HL-60 (cell line): Measurements from ENCODE around the gene CLINT1.

ENCODE experiments used
- GABPA ChIP-seq: IDR thresholded peaks from 2 replicates; pipeline ENCODE4 v1.6.1; 2012; ENCODE audit warnings: low read depth
- POLR2AphosphoS5 ChIP-seq: IDR thresholded peaks from 2 replicates; pipeline ENCODE4 v1.6.1; 2012; ENCODE audit warnings: low read depth
- SPI1 ChIP-seq: IDR thresholded peaks from 2 replicates; pipeline ENCODE4 v1.6.1; 2012; ENCODE audit warnings: low read depth, mild to moderate bottlenecking, borderline replicate concordance
- TF ChIP-seq, protein P1 (sequence below): IDR thresholded peaks from one replicate; pipeline ENCODE4 v1.5.1; 2011; ENCODE audit warnings: low read length, control low read depth, inconsistent platforms; ENCODE audit not compliant: insufficient read depth
- TF ChIP-seq, protein P2 (sequence below): IDR thresholded peaks from 2 replicates; pipeline ENCODE4 v1.6.1; 2012; ENCODE audit warnings: low read depth; ENCODE audit not compliant: insufficient replicate concordance

DNA sequence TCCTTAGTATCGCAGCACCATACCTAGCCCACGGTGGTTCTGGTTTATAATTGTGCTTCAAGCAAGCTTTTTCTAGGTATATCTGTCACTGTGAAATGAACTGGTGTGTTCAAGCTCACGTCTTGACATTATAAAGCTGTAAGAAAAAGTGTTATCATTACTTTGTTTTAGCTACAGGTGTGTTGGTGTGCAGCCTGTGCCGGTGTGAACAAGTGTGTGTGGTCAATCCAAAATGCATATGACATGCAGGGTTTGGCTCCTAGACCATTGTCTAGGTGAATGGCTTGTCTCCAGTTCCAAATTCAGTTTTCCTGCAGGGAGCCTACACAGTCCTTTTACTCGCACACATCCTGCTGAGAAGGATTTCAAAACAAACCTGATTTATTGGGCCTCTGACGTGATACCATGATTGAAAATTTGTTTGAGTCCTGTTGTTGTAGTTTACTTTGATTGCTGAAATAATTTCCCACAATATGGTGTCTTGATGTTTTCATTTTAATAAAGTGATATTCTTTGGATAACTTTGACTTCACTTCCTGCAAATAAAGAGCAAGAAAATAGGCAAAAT, 111.7 kb downstream of the CLINT1 start:
- TF ChIP-seq POLR2AphosphoS5 = no peak
- TF ChIP-seq, protein P1, sequence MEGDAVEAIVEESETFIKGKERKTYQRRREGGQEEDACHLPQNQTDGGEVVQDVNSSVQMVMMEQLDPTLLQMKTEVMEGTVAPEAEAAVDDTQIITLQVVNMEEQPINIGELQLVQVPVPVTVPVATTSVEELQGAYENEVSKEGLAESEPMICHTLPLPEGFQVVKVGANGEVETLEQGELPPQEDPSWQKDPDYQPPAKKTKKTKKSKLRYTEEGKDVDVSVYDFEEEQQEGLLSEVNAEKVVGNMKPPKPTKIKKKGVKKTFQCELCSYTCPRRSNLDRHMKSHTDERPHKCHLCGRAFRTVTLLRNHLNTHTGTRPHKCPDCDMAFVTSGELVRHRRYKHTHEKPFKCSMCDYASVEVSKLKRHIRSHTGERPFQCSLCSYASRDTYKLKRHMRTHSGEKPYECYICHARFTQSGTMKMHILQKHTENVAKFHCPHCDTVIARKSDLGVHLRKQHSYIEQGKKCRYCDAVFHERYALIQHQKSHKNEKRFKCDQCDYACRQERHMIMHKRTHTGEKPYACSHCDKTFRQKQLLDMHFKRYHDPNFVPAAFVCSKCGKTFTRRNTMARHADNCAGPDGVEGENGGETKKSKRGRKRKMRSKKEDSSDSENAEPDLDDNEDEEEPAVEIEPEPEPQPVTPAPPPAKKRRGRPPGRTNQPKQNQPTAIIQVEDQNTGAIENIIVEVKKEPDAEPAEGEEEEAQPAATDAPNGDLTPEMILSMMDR = no peak
- TF ChIP-seq, protein P2, sequence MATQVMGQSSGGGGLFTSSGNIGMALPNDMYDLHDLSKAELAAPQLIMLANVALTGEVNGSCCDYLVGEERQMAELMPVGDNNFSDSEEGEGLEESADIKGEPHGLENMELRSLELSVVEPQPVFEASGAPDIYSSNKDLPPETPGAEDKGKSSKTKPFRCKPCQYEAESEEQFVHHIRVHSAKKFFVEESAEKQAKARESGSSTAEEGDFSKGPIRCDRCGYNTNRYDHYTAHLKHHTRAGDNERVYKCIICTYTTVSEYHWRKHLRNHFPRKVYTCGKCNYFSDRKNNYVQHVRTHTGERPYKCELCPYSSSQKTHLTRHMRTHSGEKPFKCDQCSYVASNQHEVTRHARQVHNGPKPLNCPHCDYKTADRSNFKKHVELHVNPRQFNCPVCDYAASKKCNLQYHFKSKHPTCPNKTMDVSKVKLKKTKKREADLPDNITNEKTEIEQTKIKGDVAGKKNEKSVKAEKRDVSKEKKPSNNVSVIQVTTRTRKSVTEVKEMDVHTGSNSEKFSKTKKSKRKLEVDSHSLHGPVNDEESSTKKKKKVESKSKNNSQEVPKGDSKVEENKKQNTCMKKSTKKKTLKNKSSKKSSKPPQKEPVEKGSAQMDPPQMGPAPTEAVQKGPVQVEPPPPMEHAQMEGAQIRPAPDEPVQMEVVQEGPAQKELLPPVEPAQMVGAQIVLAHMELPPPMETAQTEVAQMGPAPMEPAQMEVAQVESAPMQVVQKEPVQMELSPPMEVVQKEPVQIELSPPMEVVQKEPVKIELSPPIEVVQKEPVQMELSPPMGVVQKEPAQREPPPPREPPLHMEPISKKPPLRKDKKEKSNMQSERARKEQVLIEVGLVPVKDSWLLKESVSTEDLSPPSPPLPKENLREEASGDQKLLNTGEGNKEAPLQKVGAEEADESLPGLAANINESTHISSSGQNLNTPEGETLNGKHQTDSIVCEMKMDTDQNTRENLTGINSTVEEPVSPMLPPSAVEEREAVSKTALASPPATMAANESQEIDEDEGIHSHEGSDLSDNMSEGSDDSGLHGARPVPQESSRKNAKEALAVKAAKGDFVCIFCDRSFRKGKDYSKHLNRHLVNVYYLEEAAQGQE = no peak
- TF ChIP-seq GABPA = no peak
- no peak for TF ChIP-seq SPI1
